NCI-H2227 (cell line): ENCODE data around the gene MYT1.

ENCODE experiments used
- DNase-seq: peaks from one replicate; lab custom pipeline; 2025; ENCODE audit not compliant: unreplicated experiment; lab: John Stamatoyannopoulos, UW

MYT1 gene

GRCh38 chr20:64139199-64140060, 24.8 kb upstream of the MYT1 start:
- no peak for DNase-seq

GRCh38 chr20:64140061-64140931, 24.0 kb upstream of the MYT1 start:
- no peak for DNase-seq

GRCh38 chr20:64140956-64141355, 23.3 kb upstream of the MYT1 start:
- no peak for DNase-seq

GRCh38 chr20:64142590-64142989, 21.7 kb upstream of the MYT1 start:
- DNase-seq: no peak

- no peak for DNase-seq
Measured at GRCh38 chr20:64143018-64143801, 21.0 kb upstream of the MYT1 start.

- DNase-seq: no peak
Measured at GRCh38 chr20:64144144-64144912, 19.9 kb upstream of the MYT1 start.

- DNase-seq: no peak
Measured at GRCh38 chr20:64145458-64146300, 18.6 kb upstream of the MYT1 start.

- no peak for DNase-seq
Measured at GRCh38 chr20:64146301-64146935, 17.8 kb upstream of the MYT1 start.

- no peak for DNase-seq
Measured at GRCh38 chr20:64146936-64147477, 17.2 kb upstream of the MYT1 start.

GRCh38 chr20:64148581-64148980, 15.7 kb upstream of the MYT1 start:
- DNase-seq: no peak

- DNase-seq: no peak
Measured at GRCh38 chr20:64149141-64149540, 15.1 kb upstream of the MYT1 start.

GRCh38 chr20:64149809-64150560, 14.3 kb upstream of the MYT1 start:
- DNase-seq: no peak

GRCh38 chr20:64150756-64151632, 13.3 kb upstream of the MYT1 start:
- DNase-seq: no peak

- no peak for DNase-seq
Measured at GRCh38 chr20:64151633-64152530, 12.4 kb upstream of the MYT1 start.

- DNase-seq: no peak
Measured at GRCh38 chr20:64152906-64153305, 11.3 kb upstream of the MYT1 start.

- no peak for DNase-seq
Measured at GRCh38 chr20:64153410-64153809, 10.8 kb upstream of the MYT1 start.
